Measurements from ENCODE around the gene C16orf95.

Gene C16orf95

DNA sequence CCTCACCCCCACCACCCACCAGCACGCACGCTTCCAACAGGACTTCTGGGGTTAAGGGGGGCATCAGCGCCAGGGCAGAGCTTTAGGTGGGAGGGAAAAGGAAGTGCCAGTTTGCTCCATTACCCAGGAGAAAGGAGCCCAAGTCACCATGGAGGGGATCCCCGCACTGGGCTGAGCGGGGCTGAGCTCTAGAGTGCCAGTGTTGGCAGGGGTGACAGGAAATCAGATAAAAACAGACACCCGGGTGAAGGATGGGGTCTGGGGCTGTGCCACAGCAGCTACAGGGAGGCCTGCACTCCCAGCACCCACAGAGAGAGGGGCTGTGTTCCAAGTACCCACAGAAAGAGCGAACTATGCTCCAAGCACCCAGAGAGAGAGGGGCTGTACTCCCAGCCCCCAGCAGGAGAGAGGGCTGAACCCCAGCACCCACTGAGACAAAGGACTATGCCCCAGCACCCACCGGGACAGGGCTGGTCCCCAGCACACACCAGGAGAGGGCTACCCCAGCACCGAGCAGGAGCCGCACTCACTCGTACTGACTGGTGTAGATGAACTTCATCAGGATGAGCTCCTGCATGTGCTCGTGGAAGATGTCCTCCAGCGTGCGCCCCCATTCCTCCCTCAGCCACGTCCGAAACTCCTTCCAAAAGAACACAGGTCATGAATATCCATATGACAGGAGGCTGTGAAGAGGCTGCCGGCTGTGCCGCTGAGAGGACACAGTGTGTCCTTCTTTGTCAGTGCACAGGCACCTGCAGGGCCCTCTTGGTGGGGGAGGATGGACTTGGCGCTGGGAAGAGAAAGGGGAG lies 18.6 kb upstream of the C16orf95 start:
- no peak for DNase-seq (ENCODE audit: low spot score)
- no peak overlapping the region for H3K27ac ChIP-seq
- no peak overlapping the region for H3K4me3 ChIP-seq
- TF ChIP-seq, protein P1, sequence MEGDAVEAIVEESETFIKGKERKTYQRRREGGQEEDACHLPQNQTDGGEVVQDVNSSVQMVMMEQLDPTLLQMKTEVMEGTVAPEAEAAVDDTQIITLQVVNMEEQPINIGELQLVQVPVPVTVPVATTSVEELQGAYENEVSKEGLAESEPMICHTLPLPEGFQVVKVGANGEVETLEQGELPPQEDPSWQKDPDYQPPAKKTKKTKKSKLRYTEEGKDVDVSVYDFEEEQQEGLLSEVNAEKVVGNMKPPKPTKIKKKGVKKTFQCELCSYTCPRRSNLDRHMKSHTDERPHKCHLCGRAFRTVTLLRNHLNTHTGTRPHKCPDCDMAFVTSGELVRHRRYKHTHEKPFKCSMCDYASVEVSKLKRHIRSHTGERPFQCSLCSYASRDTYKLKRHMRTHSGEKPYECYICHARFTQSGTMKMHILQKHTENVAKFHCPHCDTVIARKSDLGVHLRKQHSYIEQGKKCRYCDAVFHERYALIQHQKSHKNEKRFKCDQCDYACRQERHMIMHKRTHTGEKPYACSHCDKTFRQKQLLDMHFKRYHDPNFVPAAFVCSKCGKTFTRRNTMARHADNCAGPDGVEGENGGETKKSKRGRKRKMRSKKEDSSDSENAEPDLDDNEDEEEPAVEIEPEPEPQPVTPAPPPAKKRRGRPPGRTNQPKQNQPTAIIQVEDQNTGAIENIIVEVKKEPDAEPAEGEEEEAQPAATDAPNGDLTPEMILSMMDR (IDR thresholded peaks at IDR 0.05) = no peak

DNA sequence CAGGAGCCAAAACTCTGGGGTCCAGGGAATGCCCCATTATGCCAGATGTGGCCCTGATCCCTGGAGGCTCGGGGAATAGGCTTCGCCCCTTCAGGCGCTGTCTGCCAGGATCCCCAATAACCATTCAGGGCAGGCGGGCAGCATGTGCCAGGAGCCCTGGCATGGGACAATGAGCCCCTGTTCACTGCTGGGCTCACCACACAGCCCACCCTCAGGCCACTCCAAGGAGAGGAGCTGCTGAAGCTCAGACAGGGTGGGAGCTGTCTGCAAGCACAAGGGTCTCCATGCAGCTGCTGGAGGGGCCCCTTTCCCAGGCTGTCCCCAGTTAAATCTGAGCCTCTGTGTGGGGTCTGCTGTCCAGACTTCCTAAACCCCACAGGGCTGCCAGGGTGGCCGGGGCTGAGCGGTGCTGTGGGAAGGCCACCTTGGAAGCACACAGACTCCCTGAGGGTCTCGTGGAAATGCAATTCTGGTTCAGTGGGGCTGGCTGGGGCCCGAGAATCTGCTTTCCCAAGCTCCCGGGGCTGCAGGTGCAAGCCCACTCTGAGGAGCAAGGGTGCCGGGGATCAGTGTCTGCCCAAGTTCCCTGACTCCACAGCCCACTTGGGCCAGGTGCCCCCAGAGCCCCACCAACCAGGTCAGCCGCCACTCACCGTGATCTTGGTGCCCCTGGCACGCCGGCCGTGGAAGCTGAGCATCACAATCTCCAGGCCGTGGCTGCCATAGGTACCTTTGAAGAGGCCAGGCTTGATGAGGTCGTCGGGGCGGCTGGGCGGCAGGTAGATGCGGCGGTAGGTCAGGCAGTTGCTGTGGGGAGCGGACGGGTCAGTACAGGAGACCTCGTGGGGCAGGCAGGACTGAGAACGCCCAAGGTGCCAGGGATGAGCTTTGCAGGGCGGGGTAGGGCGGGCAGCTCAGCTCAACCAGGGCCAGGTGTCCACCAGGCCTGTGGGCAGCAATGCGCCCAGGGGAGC lies 17.7 kb upstream of the C16orf95 start:
- H3K4me3 ChIP-seq = no peak overlapping the region
- no peak for DNase-seq (ENCODE audit: low spot score)
- H3K27ac ChIP-seq = no peak overlapping the region
- TF ChIP-seq, protein P1 (IDR thresholded peaks at IDR 0.05) = no peak

DNA sequence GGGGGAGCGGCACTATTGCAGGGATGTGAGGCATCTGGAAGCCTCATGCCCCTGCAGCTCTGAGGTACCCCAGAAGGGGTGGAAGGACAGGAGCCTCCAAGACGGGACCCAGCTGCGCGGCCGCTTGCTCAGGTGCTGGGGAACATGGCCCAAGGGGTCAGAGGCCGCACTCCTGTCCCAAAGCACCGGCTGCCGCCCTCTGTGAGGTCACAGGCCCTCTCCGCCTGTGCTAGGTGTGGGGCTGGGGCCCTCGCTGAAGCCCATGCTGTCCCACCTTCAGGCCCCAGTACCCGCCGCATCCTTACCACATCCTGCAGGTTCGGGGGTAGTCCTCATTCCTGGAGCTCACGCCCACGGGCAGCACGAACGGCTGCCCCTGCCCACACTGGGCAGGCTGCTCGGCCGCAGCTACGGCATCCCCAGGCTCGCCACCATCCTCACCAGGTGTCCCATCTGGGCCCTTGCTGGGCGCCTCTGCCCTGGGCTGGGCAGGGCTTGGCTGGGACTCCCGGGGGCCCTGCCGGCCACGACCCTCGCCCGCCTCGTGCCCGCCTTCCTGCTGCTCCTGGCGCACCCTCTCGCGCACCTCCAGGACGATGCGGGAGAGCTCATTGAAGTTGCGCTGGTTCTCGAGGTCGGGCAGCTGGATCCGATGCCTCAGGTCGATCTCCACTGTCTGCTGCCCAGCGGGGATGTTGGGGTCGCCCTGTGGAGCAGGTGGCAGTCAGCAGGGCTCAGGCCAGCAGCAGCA lies 16.6 kb upstream of the C16orf95 start:
- Histone ChIP-seq H3K4me3 (no peak overlapping the region), H3K27ac (no peak overlapping the region)
- TF ChIP-seq, protein P1 (IDR thresholded peaks at IDR 0.05) = no peak
- no peak for DNase-seq (ENCODE audit: low spot score)

DNA sequence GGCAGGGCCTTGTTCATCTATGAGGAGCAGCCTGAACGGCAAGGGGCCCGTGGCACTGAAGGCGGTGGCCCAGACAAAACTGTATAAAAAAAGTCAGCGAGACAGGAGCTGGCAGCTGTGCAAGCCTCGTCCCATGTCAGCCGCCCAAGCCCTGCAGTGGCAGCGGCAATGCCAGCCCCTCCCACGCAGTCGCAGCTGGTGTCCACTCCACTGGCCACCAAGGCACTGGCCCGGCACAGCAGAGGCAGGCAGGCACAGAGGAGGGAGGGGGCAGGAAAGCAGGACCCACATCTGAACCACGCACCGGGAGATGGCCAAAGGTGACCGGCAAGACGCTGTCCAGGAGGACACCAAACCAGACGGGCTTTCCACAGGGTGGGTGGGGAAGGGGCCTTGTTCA lies 15.9 kb upstream of the C16orf95 start:
- H3K4me3 ChIP-seq = no peak overlapping the region
- TF ChIP-seq, protein P1 (IDR thresholded peaks at IDR 0.05) = no peak
- no peak overlapping the region for H3K27ac ChIP-seq
- DNase-seq (ENCODE audit: low spot score) = no peak

DNA sequence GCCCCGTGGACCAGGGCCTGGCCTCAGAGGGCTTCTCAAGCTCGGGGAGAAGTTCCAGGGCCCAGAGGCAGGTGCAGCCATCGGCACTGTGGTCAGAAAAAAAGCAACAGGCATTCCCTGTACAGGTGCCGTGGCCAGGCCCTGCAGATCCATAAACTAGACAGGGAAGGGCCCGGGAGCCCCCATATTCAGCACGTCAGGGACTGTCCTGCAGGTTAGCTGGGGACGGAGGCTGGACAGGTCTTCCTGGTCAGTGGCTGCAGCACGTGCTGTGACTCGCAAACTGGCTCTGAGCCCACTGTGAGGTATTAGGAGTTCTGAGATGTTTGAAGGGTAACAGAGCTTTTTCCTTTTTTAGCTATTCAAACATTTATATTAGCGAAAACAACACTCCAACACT lies 15.0 kb upstream of the C16orf95 start:
- TF ChIP-seq, protein P1 (IDR thresholded peaks at IDR 0.05) = no peak
- Histone ChIP-seq H3K27ac (no peak overlapping the region), H3K4me3 (no peak overlapping the region)
- no peak for DNase-seq (ENCODE audit: low spot score)

DNA sequence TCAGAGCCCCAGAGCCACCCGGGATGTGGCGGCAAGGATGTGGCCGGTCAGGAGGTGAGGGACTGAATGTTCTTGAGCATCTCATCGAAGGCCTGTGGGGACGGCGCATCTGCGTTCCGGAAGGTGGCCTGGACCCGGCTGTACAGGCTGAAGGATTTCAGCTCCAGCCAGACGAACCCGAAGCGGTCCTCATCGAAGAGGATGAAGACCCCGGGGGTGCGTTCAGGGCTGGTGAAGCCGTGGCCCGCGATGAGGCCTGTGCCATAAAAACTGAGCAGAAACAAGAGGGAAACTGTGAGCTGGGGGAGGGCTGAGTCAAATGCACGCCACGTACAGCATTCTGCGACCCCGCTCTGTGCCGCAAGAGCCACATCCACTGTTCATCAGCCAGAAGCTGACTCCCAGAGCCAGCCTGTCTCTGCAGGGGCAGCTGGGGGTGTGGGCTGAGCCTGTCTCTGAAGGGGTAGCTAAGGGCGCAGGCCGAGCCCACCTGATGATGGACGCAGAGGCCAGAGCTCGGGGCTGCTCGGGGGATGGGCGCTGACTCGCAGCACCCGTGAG lies 14.1 kb upstream of the C16orf95 start:
- TF ChIP-seq, protein P1 (IDR thresholded peaks at IDR 0.05) = no peak
- DNase-seq (ENCODE audit: low spot score) = no peak
- Histone ChIP-seq H3K27ac (no peak overlapping the region), H3K4me3 (no peak overlapping the region)
